C4-2B (cell line): Measurements from ENCODE around the gene TLR4.

Experiments
- ZFX ChIP-seq: fragments of 450-650 bp; IDR thresholded peaks from 2 replicates; pipeline ENCODE4 v1.6.1; 2017
- TF ChIP-seq, protein P1 (sequence below): fragments of 450-650 bp; conservative IDR thresholded peaks from 2 replicates; pipeline ENCODE4 v1.5.1; 2017; ENCODE audit warnings: mild to moderate bottlenecking

DNA sequence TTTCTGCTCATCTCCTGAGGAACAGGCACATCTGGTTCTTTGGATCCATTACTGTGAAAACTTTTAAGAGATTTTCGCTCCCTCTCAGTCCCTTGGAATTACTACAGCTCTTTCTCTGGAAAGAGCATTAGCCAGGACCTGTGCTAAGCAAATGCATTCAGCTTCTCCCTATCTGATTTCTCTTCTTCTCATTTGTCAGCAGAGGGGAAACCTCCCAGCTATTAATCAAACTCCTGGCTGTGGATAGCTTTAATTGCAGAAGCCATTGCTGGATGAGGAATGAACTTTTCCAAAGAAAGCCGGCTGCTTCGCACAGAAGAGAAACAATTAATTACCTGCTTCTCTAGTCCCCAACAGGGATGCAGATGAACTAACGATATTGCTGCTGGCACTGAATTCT, 37.9 kb downstream of the TLR4 start:
- TF ChIP-seq, protein P1, sequence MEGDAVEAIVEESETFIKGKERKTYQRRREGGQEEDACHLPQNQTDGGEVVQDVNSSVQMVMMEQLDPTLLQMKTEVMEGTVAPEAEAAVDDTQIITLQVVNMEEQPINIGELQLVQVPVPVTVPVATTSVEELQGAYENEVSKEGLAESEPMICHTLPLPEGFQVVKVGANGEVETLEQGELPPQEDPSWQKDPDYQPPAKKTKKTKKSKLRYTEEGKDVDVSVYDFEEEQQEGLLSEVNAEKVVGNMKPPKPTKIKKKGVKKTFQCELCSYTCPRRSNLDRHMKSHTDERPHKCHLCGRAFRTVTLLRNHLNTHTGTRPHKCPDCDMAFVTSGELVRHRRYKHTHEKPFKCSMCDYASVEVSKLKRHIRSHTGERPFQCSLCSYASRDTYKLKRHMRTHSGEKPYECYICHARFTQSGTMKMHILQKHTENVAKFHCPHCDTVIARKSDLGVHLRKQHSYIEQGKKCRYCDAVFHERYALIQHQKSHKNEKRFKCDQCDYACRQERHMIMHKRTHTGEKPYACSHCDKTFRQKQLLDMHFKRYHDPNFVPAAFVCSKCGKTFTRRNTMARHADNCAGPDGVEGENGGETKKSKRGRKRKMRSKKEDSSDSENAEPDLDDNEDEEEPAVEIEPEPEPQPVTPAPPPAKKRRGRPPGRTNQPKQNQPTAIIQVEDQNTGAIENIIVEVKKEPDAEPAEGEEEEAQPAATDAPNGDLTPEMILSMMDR = no peak
- no peak for TF ChIP-seq ZFX
